WTC11 (cell line): ENCODE data around the gene CLEC4C.

Source experiments
- CBFB ChIP-seq: sonication (generic); formaldehyde crosslinking; IDR thresholded peaks from 2 replicates; pipeline ENCODE4 v1.8.1; 2022; ENCODE audit warnings: mild to moderate bottlenecking, low read depth, missing genetic modification reagents
- CTCF ChIP-seq: fragments of 200-600 bp; IDR thresholded peaks from 2 replicates; pipeline ENCODE4 v1.8.0; 2022; ENCODE audit warnings: antibody characterized with exemption
- ELF4 ChIP-seq: sonication (generic); formaldehyde crosslinking; IDR thresholded peaks from 2 replicates; pipeline ENCODE4 v1.8.1; 2022; ENCODE audit warnings: low read depth, mild to moderate bottlenecking, moderate library complexity, missing genetic modification reagents
- EMX1 ChIP-seq: fragments of 250-450 bp; sonication (Bioruptor Pico); IDR thresholded peaks from 2 replicates; pipeline ENCODE4 v1.8.0; 2021; ENCODE audit warnings: mild to moderate bottlenecking
- PREB ChIP-seq: sonication (generic); formaldehyde crosslinking; IDR thresholded peaks from 2 replicates; pipeline ENCODE4 v1.8.1; 2022; ENCODE audit warnings: mild to moderate bottlenecking, missing genetic modification reagents, moderate library complexity, borderline replicate concordance

GRCh38 chr12:7681535-7681934 lies 65.6 kb downstream of the CLEC4C start:
- TF ChIP-seq CTCF (no peak), EMX1 (CRISPR knock-in tag) (no peak), ELF4 (CRISPR knock-in tag) (no peak), CBFB (CRISPR knock-in tag) (no peak), PREB (no peak)
